ENCODE data around the gene SERPINB11. TPM values are rescaled to one million over a fixed set of nuclear protein-coding genes. Genes with fewer than 3 reads are reported as not detected.

Gene SERPINB11
- total and polyA plus RNA-seq, 2 donors = 0.23 TPM; not detected in 1

Other genes starting within 250 kb of the SERPINB11 start
- 6.1 TPM for gene SERPINB5, start 226.0 kb upstream of the SERPINB11 start, total RNA-seq
- gene SERPINB5, start 226.0 kb upstream of the SERPINB11 start, polyA plus RNA-seq = 21.9 TPM
- 2.6 TPM for gene SERPINB12, start 160.6 kb upstream of the SERPINB11 start, total RNA-seq
- 4.0 TPM for gene SERPINB12, start 160.6 kb upstream of the SERPINB11 start, polyA plus RNA-seq
- gene SERPINB13, start 115.6 kb upstream of the SERPINB11 start, total RNA-seq = 0.99 TPM
- 9.8 TPM for gene SERPINB13, start 115.6 kb upstream of the SERPINB11 start, polyA plus RNA-seq
- gene SERPINB4, start 58.7 kb upstream of the SERPINB11 start, total RNA-seq = 2.5 TPM
- gene SERPINB4, start 58.7 kb upstream of the SERPINB11 start, polyA plus RNA-seq = 48.3 TPM
- 2.6 TPM for gene SERPINB3, start 41.1 kb upstream of the SERPINB11 start, total RNA-seq
- gene SERPINB3, start 41.1 kb upstream of the SERPINB11 start, polyA plus RNA-seq = 47.5 TPM
- 1.4 TPM for gene SERPINB7, start 72.5 kb downstream of the SERPINB11 start, total RNA-seq
- 28.9 TPM for gene SERPINB7, start 72.5 kb downstream of the SERPINB11 start, polyA plus RNA-seq
- gene SERPINB2, start 184.7 kb downstream of the SERPINB11 start, total RNA-seq = 2.5 TPM
- 11.3 TPM for gene SERPINB2, start 184.7 kb downstream of the SERPINB11 start, polyA plus RNA-seq
- gene SERPINB10, start 205.0 kb downstream of the SERPINB11 start, total RNA-seq = 1.7 TPM
- 2.5 TPM for gene SERPINB10, start 205.0 kb downstream of the SERPINB11 start, polyA plus RNA-seq
- 2.7 TPM for gene HMSD, start 246.3 kb downstream of the SERPINB11 start, total RNA-seq
- gene HMSD, start 246.3 kb downstream of the SERPINB11 start, polyA plus RNA-seq = 1.6 TPM

All from thymus (tissue), 2 donors.